ENCODE results near the gene IWS1. TPM values are rescaled to one million over a fixed set of nuclear protein-coding genes. Genes with fewer than 3 reads are reported as not detected.

The IWS1 gene
- total and polyA plus RNA-seq, 9 of the 15 experiments (the other 6 are each of a cell fraction or from before 2014, with no cell fraction given), result 20.8 to 67.2 (median 46.6) TPM

GRCh38 chr2:127465258-127465657 is 61.0 kb downstream of the IWS1 start (continued):
- TF ChIP-seq NKRF (IDR thresholded peaks at IDR 0.05; ENCODE audit: borderline replicate concordance) (no peak), SIN3B (IDR thresholded peaks at IDR 0.05; ENCODE audit: low read depth) (no peak), PURB (CRISPR knock-in tag; IDR thresholded peaks at IDR 0.05; ENCODE audit: low read depth) (no peak), ZNF511 (CRISPR knock-in tag; IDR thresholded peaks at IDR 0.05) (no peak), ATF6 (CRISPR knock-in tag; IDR thresholded peaks at IDR 0.05) (no peak), HDAC2 (IDR thresholded peaks at IDR 0.05) (no peak), MBD1 (CRISPR knock-in tag; IDR thresholded peaks at IDR 0.05) (no peak), EGR1 (conservative IDR thresholded peaks at IDR 0.05) (peak; percentile 30), FOS (IDR thresholded peaks at IDR 0.05; ENCODE audit: extremely low read depth, insufficient read length) (no peak), ZMIZ1 (IDR thresholded peaks at IDR 0.05; ENCODE audit: low read depth in 2 of 2, low read length in 2 of 2) (no peak), CBFA2T3 (IDR thresholded peaks at IDR 0.05) (no peak), HNRNPH1 (optimal IDR thresholded peaks at IDR 0.05; ENCODE audit: low read depth, low read length) (no peak), ZNF830 (CRISPR knock-in tag; IDR thresholded peaks at IDR 0.05) (no peak), DPF2 (IDR thresholded peaks at IDR 0.05) (no peak), KLF16 (IDR thresholded peaks at IDR 0.05) (0 out of 2 replicates have a peak, but pooled peaks have one; percentile 12), FOXA1 (IDR thresholded peaks at IDR 0.05; ENCODE audit: borderline replicate concordance) (no peak), CREM (IDR thresholded peaks at IDR 0.05; ENCODE audit: low read depth) (peak; percentile 24; the same call in 1 of the 2 replicates), TRIM28 (IDR thresholded peaks at IDR 0.05) (no peak), ZNF24 (IDR thresholded peaks at IDR 0.05) (no peak), NR2C2 (CRISPR knock-in tag; IDR thresholded peaks at IDR 0.05) (no peak), NR2C2 (tag; IDR thresholded peaks at IDR 0.05) (no peak), ZNF785 (CRISPR knock-in tag; IDR thresholded peaks at IDR 0.05) (no peak), ZBTB1 (CRISPR knock-in tag; IDR thresholded peaks at IDR 0.05; ENCODE audit: borderline replicate concordance, low read depth) (no peak)
